ENCODE data around the gene STAP1.
"Not testable (repeated sequence)": the region's sequence is repeated elsewhere in the genome, so short reads cannot be mapped to it uniquely, and the experiment has no call there.

The STAP1 gene

GRCh38 chr4:67615119-67615518, 56.6 kb downstream of the STAP1 start:
- DNase-seq, result no peak
- no peak for TF ChIP-seq POLR2A (IDR thresholded peaks at IDR 0.05; ENCODE audit: low read length)
- TF ChIP-seq GATA1 (IDR thresholded peaks at IDR 0.05; ENCODE audit: low read depth, low read length), result no peak

GRCh38 chr4:67616478-67616877, 58.0 kb downstream of the STAP1 start:
- DNase-seq, result no peak
- TF ChIP-seq GATA1 (IDR thresholded peaks at IDR 0.05; ENCODE audit: low read depth, low read length), result no peak
- no peak for TF ChIP-seq POLR2A (IDR thresholded peaks at IDR 0.05; ENCODE audit: low read length)

GRCh38 chr4:67624939-67625338, 66.4 kb downstream of the STAP1 start:
- no peak for DNase-seq
- TF ChIP-seq GATA1 (IDR thresholded peaks at IDR 0.05; ENCODE audit: low read depth, low read length), result no peak
- TF ChIP-seq POLR2A (IDR thresholded peaks at IDR 0.05; ENCODE audit: low read length), result no peak

GRCh38 chr4:67632492-67632891, 74.0 kb downstream of the STAP1 start:
- TF ChIP-seq POLR2A (IDR thresholded peaks at IDR 0.05; ENCODE audit: low read length) (no peak), GATA1 (IDR thresholded peaks at IDR 0.05; ENCODE audit: low read depth, low read length) (no peak)
- DNase-seq, result no peak

GRCh38 chr4:67634741-67635140, 76.2 kb downstream of the STAP1 start:
- TF ChIP-seq POLR2A (IDR thresholded peaks at IDR 0.05; ENCODE audit: low read length) (no peak), GATA1 (IDR thresholded peaks at IDR 0.05; ENCODE audit: low read depth, low read length) (no peak)
- DNase-seq, result no peak

- DNase-seq, result no peak
- TF ChIP-seq GATA1 (IDR thresholded peaks at IDR 0.05; ENCODE audit: low read depth, low read length) (no peak), POLR2A (IDR thresholded peaks at IDR 0.05; ENCODE audit: low read length) (no peak)
Measured at GRCh38 chr4:67635331-67635730, 76.8 kb downstream of the STAP1 start.

- DNase-seq, result not testable (repeated sequence)
Measured at GRCh38 chr4:67636978-67637377, 78.5 kb downstream of the STAP1 start.

GRCh38 chr4:67638136-67638535, 79.6 kb downstream of the STAP1 start:
- no peak for DNase-seq
- TF ChIP-seq POLR2A (IDR thresholded peaks at IDR 0.05; ENCODE audit: low read length) (no peak), GATA1 (IDR thresholded peaks at IDR 0.05; ENCODE audit: low read depth, low read length) (no peak)

GRCh38 chr4:67651536-67651935, 93.0 kb downstream of the STAP1 start:
- no peak for DNase-seq
- TF ChIP-seq POLR2A (IDR thresholded peaks at IDR 0.05; ENCODE audit: low read length), result no peak
- no peak for TF ChIP-seq GATA1 (IDR thresholded peaks at IDR 0.05; ENCODE audit: low read depth, low read length)

Measured in erythroblast (primary cell).